Mesothelial cell of epicardium (in vitro differentiated cells): ENCODE measurements around the gene MPP7. TPM values are rescaled to one million over a fixed set of nuclear protein-coding genes. Genes with fewer than 3 reads are reported as not detected.

Source experiments
- DNase-seq, 2 experiments: peaks; one replicate each; pipeline ENCODE4 v3.0.0; 2021; ENCODE audit warnings: low spot score in 2 of 2; ENCODE audit not compliant: unreplicated experiment in 2 of 2
- H3K27ac Mint-ChIP-seq: 2 replicates; pipeline ENCODE4 v1.8.0; 2021; ENCODE audit warnings: mixed read lengths
- H3K27me3 Mint-ChIP-seq: 2 replicates; pipeline ENCODE4 v1.8.0; 2021; ENCODE audit warnings: low read depth, mixed read lengths
- H3K36me3 Mint-ChIP-seq: 2 replicates; pipeline ENCODE4 v1.8.0; 2021; ENCODE audit warnings: mixed read lengths
- H3K4me1 Mint-ChIP-seq: 2 replicates; pipeline ENCODE4 v1.8.0; 2021; ENCODE audit warnings: mixed read lengths
- H3K4me3 Mint-ChIP-seq: 2 replicates; pipeline ENCODE4 v1.8.0; 2021; ENCODE audit warnings: mild to moderate bottlenecking, moderate library complexity, mixed read lengths
- H3K9me3 Mint-ChIP-seq: 2 replicates; pipeline ENCODE4 v1.8.0; 2021; ENCODE audit warnings: mixed read lengths
- total RNA-seq: library from RNA; stranded (reverse); gene quantifications from 3 replicates; pipeline ENCODE4 v1.2.1, GENCODE V29; 2021
- TF ChIP-seq, protein P1 (sequence below): fragments of 200-600 bp; sonication (generic); IDR thresholded peaks from one replicate; pipeline ENCODE4 v1.5.0; 2021; ENCODE audit warnings: antibody characterized with exemption; ENCODE audit not compliant: unreplicated experiment

The MPP7 gene
- total RNA-seq, 1 donor from 2014 or later, result 10.6 TPM

DNA sequence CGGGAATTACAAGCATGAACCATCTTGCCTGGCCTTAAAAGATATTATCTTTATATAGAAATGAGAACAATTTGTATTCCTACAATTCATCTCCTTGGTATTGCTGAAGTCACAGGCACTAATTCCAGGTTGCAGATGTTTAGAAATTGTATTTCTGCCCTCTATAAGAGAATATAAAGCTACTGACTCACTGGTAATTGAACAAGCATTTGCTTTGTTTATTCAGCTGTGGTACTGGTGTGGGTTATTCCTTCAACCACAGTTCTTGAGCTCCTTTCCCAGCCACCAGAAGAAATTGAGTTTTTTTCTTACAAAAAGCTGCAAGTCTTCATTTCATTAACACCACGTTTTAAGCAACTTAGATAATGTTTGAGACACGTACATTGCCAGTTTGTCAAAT, 29.0 kb upstream of the MPP7 start:
- Mint-ChIP-seq H3K4me3 (no peak overlapping the region), H3K4me1 (peaks cover 15% of the 10 kb centered on the region), H3K27me3 (no peaks in the 10 kb centered on the region), H3K27ac (no peak overlapping the region), H3K36me3 (no peaks in the 10 kb centered on the region), H3K9me3 (no peaks in the 10 kb centered on the region)
- DNase-seq, result no peak
- TF ChIP-seq, protein P1, sequence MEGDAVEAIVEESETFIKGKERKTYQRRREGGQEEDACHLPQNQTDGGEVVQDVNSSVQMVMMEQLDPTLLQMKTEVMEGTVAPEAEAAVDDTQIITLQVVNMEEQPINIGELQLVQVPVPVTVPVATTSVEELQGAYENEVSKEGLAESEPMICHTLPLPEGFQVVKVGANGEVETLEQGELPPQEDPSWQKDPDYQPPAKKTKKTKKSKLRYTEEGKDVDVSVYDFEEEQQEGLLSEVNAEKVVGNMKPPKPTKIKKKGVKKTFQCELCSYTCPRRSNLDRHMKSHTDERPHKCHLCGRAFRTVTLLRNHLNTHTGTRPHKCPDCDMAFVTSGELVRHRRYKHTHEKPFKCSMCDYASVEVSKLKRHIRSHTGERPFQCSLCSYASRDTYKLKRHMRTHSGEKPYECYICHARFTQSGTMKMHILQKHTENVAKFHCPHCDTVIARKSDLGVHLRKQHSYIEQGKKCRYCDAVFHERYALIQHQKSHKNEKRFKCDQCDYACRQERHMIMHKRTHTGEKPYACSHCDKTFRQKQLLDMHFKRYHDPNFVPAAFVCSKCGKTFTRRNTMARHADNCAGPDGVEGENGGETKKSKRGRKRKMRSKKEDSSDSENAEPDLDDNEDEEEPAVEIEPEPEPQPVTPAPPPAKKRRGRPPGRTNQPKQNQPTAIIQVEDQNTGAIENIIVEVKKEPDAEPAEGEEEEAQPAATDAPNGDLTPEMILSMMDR, result no peak

DNA sequence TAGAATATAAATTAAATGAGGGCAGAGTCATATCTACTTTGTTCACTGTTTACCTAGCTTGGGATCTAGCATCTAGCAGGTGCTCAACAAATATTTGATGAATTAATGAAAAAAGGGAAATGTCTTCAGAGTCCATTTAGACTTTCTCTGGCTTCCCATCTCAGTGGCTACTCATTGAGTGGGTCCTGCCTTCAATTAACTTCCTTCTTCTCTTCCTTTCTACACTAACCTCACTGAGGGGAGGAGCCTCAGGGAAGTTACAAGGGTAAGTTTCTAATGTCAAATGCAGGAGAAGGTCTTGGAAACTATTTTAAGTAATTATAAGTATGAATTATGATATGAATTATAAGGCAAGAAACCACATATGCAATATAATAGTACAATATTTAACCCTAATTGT, 28.2 kb upstream of the MPP7 start:
- DNase-seq, result no peak
- TF ChIP-seq, protein P1, result no peak
- H3K27me3 Mint-ChIP-seq, result no peaks in the 10 kb centered on the region
- H3K4me1 Mint-ChIP-seq, result peaks cover 23% of the 10 kb centered on the region
- H3K27ac Mint-ChIP-seq, result no peak overlapping the region
- no peak overlapping the region for H3K4me3 Mint-ChIP-seq
- no peaks in the 10 kb centered on the region for H3K36me3 Mint-ChIP-seq
- no peaks in the 10 kb centered on the region for H3K9me3 Mint-ChIP-seq

DNA sequence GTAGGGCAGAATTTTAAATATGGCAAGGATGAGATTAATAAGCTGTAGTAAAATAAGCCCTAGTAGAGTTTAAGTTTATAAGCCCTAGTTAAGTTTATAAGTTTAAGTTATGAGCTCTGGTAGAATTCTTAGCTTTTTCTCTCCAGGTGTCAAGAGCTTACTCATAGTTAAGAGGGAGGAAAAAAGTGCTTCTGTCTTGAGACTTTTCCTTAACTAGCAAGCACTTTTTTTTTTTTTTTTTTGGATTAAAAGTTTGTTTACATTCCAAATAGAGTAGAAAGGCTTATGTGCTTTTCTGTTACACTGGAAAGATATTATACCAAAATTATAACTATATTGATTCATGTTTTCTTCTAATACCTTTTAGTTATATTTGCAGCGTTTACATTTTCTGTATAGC, 25.5 kb upstream of the MPP7 start:
- Mint-ChIP-seq H3K4me1 (peaks cover 24% of the 10 kb centered on the region), H3K27me3 (no peaks in the 10 kb centered on the region), H3K4me3 (no peak overlapping the region), H3K36me3 (no peaks in the 10 kb centered on the region), H3K9me3 (no peaks in the 10 kb centered on the region), H3K27ac (no peak overlapping the region)
- TF ChIP-seq, protein P1, result no peak
- DNase-seq, result no peak

DNA sequence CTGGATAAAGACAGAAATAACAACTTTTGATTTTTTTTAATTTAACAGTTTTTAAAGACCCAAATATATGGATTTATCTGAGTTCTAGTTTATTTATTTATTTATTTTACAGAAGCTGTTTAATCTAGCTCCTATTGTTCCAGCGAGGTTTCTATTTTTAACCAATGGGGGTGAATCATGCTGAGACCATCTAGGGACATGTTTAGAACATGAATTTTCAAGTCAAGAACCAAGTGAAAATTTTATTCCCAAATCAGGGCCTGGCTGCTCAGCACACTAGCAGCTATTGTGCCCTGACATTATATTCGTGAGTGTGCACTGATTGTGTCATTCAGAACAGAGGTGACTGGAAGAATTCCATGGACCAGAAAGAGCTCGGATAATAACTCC, 24.6 kb upstream of the MPP7 start:
- H3K9me3 Mint-ChIP-seq, result no peaks in the 10 kb centered on the region
- H3K36me3 Mint-ChIP-seq, result no peaks in the 10 kb centered on the region
- H3K4me3 Mint-ChIP-seq, result no peak overlapping the region
- peaks cover 24% of the 10 kb centered on the region for H3K4me1 Mint-ChIP-seq
- H3K27me3 Mint-ChIP-seq, result no peaks in the 10 kb centered on the region
- TF ChIP-seq, protein P1, result no peak
- peak overlapping the region; percentile 25 for H3K27ac Mint-ChIP-seq
- DNase-seq, result no peak

DNA sequence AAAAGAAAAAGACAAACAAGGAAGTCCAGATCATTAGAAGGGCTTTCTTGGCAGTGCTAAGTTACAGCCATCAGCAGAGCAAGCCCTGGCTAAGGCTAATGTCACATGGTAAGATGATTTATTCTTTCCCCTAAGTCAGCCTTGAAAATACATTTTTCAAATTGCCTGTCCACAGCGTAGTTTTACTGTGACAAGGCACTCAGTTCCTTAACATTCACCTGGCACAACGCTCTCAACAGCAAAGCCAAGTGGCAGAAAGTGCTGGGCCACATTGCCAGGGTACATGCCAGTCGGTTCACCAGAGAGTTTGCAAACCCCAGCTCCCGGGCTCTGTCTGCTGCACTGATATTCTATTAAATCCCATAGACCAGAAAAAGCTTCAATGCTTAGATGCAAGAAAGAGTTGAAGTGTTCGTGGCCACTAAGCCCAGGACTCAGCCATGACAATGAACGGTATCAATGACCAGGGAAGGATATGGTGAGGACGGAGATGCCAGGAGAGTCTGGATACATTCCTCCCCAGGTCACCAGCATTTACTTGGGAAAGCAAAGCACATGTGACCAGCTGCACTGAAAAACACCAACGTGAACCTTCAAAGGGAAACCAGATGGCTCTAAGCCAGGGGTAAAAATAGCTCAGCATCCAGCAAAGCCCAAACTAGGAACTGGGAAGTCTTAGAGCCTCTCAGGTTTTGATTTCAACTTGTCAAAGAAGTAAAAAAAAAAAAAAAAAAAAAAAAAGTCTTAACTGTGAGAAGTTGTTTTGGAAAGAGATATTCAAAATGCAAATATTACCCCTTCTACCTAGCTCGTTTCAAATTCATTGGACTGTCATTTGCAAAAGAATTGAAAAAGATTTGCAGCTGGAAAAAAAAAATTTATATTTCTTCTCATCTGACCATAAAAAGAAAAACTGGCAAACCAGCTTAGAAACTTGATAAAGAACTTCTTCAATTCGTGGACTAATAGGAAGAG, 23.9 kb upstream of the MPP7 start:
- DNase-seq, result no peak
- peaks cover 23% of the 10 kb centered on the region for H3K4me1 Mint-ChIP-seq
- H3K4me3 Mint-ChIP-seq, result no peak overlapping the region
- H3K9me3 Mint-ChIP-seq, result no peaks in the 10 kb centered on the region
- peak overlapping the region; percentile 39 for H3K27ac Mint-ChIP-seq
- TF ChIP-seq, protein P1, result no peak
- H3K27me3 Mint-ChIP-seq, result no peaks in the 10 kb centered on the region
- no peaks in the 10 kb centered on the region for H3K36me3 Mint-ChIP-seq
